Measurements from ENCODE around the gene HOMEZ.
"Not testable (repeated sequence)": the region's sequence is repeated elsewhere in the genome, so short reads cannot be mapped to it uniquely, and the experiment has no call there.

The HOMEZ gene

GRCh38 chr14:23286020-23286901 is at the start of gene HOMEZ:
Gene HOMEZ (minus strand): TSS chr14:23286132. CDS start chr14:23285952, 180 bp downstream.
- DNase-seq, result peak; percentile 93

- DNase-seq, result no peak
These were observed 49.7 kb upstream of the HOMEZ start for GRCh38 chr14:23335623-23336022.

- DNase-seq, result peak; percentile 70
These were observed 42.2 kb upstream of the HOMEZ start for GRCh38 chr14:23327947-23328744.

GRCh38 chr14:23326491-23327332 is 40.8 kb upstream of the HOMEZ start:
- no peak for DNase-seq

GRCh38 chr14:23325746-23326145 is 39.8 kb upstream of the HOMEZ start:
- DNase-seq, result not testable (repeated sequence)

- no peak for DNase-seq
These were observed 39.1 kb upstream of the HOMEZ start for GRCh38 chr14:23324993-23325392.

GRCh38 chr14:23324455-23324846 is 38.5 kb upstream of the HOMEZ start:
- DNase-seq, result no peak

- DNase-seq, result no peak
These were observed 38.0 kb upstream of the HOMEZ start for GRCh38 chr14:23323838-23324454.

GRCh38 chr14:23322568-23323517 is 36.9 kb upstream of the HOMEZ start:
- DNase-seq, result no peak

GRCh38 chr14:23321572-23322547 is 35.9 kb upstream of the HOMEZ start:
- peak; percentile 26 for DNase-seq

- DNase-seq, result peak; percentile 97
These were observed 34.9 kb upstream of the HOMEZ start, which contains the start of gene PABPN1 for GRCh38 chr14:23320584-23321571. Gene PABPN1 (plus strand): TSS chr14:23321457. CDS start chr14:23321470, 13 bp downstream.

- no peak for DNase-seq
These were observed 34.0 kb upstream of the HOMEZ start for GRCh38 chr14:23319746-23320583.

- no peak for DNase-seq
These were observed 30.4 kb upstream of the HOMEZ start for GRCh38 chr14:23316300-23316699.

GRCh38 chr14:23310546-23310945 is 24.6 kb upstream of the HOMEZ start:
- DNase-seq, result no peak

GRCh38 chr14:23308721-23309445 is 23.0 kb upstream of the HOMEZ start:
- no peak for DNase-seq

- no peak for DNase-seq
These were observed 22.0 kb upstream of the HOMEZ start for GRCh38 chr14:23307687-23308644.

Data from RPMI8226 (cell line).